Uterus (tissue), 2 donors: ENCODE measurements around the gene OR3A2.

Experiments used
- CTCF ChIP-seq, 4 experiments: fragments of 200-600 bp in 2 of 4; fragments of 450-650 bp in 2 of 4; sonication (generic) in 2 of 4; IDR thresholded peaks; one replicate each; pipeline ENCODE4 v1.5.1; 2016 to 2019; ENCODE audit warnings: antibody characterized with exemption in 4 of 4, mild to moderate bottlenecking in 2 of 4, moderate library complexity in 1 of 4
- POLR2A ChIP-seq, 2 donors: fragments of 450-650 bp; IDR thresholded peaks; one replicate each; pipeline ENCODE4 v1.6.1; 2016; ENCODE audit warnings: antibody characterized with exemption in 2 of 2, mild to moderate bottlenecking in 1 of 2, moderate library complexity in 1 of 2

GRCh38 chr17:3260600-3260999 lies 125.5 kb downstream of the OR3A2 start:
- no peak for TF ChIP-seq CTCF (IDR thresholded peaks at IDR 0.05)
- no peak for TF ChIP-seq POLR2A (IDR thresholded peaks at IDR 0.05)
